NCI-H2227 (cell line): ENCODE measurements around the gene PSMB2.

Experiments used
- DNase-seq: peaks from one replicate; lab custom pipeline; 2025; ENCODE audit not compliant: unreplicated experiment; lab: John Stamatoyannopoulos, UW

PSMB2 gene

DNA sequence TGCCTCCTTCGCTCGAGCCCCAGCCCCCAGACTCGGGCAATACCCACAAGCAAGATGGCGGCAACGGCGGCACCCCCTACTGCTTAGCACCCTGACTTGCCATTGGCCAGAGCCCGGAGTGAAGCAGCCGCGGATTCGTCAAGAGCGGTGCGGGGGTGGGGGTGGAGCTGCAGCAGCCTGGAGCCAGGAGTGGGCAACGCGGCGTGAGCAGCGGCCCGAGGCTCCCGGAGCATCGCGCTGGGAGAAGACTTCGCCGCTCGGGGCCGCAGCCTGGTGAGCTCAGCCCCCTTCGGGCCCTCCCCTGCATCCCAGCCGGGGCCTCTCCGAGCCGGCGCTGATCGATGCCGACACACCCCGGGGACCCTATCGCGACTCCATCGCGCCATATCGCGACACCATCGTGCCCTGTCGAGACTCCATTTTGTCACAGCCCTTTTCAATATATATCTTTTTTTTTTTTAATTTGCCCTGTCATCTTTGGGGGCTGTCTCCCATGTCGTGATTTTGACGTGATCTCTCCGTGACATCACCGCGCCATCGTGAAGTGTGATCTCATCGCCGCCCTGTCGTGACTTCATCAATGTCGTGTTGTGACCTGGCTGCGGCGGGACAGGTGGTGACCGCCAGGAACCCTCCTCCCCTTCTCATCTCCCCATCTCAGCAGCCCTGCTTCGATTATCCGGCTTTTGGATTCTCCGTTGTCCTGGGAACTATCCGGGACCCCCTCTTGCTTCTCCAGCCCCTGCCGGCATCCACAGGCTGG is 83.5 kb downstream of the PSMB2 start, which contains the start of gene NCDN:
Gene NCDN, plus strand, starts transcription at position 189 of the 763 bp plus-strand sequence. Its CDS starts 392 bp downstream, at position 581.
- DNase-seq, result peak; percentile 97

DNA sequence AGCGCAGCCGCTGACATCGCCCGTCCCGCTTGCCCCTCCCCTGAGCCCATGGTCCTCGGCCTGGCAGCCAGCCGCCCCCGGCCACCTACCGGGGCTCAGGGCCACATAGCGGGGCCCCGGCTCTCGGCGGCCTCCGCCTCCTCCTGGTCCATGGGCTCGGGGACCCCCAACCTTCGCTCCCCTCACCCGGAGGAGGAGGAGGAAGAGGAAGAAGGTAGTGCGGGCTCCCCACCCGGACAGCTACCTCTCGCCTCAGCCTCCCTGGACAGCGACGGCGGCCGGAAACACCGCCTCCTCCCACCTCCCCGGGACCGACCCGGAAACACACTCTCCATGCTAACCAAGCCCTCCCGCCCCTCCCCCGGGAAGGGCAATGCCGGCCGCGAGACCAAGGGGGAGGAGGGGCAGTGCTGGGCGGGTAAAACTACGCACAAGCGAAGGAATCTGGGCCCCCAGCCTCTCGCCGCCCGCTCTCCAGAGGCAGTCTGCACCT is 84.2 kb downstream of the PSMB2 start, which contains the start of gene KIAA0319L:
Gene KIAA0319L, minus strand, starts transcription at position 286 of the 493 bp plus-strand sequence. CDS start 2,912 bp downstream, outside the sequence.
- peak; percentile 90 for DNase-seq

DNA sequence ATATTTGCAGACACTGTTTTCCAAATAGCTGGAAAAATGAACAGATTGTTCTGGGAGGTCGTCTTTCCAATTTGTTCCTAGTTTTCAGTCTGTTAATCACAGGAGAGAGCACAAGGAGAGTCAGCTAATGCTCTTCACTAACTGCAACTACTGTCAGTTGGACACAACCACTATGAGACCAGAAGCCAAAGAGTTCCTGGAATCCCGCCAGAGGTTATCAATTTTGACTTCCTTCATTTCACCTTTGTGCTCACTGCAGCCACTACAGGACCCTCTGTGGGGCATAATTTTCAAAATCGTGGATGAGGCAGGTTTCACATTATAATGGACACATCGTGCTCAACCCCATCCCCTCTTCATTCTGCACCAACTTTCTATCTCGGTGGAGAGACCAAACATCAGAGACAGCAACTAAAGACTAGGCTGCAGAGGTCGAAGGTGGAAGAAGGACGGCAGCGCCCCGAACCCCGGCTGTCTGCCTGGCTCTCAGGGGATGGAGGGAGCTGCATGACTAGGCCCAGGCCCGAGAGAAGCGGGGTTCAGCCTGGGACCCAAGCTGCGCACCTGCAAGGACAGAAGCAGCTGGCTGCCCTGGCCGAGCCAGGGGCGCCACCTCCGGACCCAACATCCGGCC is 84.7 kb downstream of the PSMB2 start:
- DNase-seq, result no peak

DNA sequence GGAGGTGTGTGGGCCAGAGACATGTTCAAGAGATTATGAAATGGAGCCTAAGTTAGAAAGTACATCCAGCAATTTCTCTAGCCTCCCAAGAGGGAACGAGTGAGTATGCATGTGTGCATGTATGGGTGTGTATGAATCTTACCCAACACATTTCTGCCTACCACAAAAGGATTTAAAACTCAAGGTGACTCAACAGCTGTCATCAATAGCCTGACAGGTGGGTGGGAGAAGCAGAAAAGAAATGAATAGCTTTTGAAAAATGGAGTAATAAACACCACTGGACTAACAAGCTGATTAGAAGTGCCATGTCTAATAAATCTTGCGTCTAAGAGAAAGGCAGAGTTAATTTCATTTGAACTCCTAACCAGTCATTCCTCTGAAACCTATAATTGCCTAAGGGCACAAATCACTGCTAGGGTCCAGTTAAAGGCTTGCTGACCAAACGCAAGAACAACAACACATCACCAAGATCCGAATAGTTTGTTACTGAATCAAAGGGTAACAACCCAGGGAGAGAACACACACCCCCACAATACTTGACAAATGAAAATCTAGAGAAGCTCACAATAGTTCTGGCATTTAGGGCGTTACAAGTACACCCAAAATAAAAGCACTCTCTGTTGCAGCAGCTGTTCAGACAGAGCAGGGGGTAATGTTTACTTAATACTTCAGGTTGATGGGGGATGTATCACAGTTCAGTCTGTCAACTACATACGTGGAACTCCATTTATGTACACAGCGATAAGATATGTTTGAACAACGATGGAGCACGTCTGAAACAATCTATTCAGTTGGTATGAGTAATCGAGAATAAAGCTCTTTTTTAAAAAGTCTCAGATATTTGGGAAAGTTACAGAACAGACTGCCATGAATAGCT is 85.5 kb downstream of the PSMB2 start:
- peak; percentile 29 for DNase-seq

DNA sequence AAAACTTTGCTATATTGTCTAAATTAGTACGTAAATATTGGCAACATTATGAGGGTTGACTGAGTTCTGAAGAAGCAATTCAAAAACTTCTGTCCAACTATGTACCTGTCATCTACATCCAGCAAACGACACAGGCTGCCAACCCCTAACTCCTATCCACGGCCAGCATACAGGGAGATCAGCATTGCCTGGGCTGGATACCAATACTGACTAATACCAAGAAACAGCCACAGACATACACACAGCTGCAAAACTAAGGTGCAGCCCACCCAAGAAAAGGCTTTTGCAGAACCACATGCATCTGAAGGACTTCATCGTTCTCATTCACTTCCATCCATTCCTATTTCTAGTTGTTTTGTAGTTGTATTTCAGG is 86.1 kb downstream of the PSMB2 start:
- no peak for DNase-seq

DNA sequence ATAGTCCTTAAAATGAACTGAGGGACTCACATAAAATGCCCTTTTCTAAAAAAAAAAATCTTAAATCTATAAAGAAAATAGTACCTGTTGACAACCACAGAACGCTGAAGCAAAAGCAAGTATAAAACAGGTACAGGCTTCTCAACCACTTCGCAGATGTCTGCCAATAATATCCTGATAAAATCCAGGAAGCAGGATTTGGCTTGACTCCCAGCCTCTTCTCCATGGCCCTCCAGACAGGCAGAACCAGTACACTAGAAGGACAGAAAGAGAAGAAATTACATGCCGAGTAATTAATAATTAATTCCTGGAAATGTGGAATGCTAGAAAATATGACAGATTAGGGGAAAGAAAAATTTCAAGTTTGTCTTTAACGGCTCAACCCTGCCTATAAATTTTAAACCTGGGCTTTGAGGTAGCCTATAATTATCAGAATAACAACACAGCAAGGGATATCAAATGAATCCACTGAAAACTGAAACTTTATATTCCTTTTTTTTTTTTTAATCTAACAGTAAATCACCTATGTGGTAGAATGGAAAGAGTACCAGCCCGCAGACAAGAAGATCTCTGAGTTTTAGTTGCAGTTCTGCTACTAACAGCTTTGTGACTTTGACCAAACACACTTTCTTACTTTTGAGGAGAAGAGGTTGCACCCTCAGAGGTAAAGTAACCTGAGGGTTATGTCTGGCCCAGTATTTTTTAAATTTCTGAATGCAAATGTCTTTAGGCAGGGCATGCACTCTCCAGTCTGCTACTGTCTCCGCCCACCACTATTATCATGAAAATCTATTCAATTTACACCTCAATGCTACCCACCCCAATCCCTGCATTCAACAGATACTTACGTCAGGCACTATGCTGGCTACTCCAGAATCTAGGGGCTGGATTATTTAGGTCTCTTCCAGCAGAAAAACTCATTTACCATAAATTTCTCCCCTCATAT is 86.8 kb downstream of the PSMB2 start:
- DNase-seq, result no peak

DNA sequence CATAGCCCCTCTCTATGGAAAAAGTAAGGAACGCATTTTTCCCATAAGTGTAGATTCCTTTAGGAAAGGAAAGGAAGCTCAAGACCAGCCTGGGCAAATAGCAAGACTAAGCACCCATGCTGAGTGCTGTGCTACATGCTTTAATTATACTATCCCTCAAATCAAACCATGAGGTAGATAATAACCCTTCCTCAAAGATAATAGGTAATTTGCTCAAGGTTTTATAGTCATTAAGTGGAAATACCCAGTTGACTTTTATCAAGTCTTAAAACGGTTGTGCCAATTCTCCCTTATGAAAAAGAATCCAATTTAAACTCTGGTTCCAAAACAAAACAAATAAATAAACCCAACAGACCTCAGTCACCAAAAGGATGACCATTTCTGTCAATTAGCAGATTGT is 87.5 kb downstream of the PSMB2 start:
- peak; percentile 14 for DNase-seq
